ENCODE data around the gene DOK4.
"Not testable (repeated sequence)": the region's sequence is repeated elsewhere in the genome, so short reads cannot be mapped to it uniquely, and the experiment has no call there.

DOK4 gene

DNA sequence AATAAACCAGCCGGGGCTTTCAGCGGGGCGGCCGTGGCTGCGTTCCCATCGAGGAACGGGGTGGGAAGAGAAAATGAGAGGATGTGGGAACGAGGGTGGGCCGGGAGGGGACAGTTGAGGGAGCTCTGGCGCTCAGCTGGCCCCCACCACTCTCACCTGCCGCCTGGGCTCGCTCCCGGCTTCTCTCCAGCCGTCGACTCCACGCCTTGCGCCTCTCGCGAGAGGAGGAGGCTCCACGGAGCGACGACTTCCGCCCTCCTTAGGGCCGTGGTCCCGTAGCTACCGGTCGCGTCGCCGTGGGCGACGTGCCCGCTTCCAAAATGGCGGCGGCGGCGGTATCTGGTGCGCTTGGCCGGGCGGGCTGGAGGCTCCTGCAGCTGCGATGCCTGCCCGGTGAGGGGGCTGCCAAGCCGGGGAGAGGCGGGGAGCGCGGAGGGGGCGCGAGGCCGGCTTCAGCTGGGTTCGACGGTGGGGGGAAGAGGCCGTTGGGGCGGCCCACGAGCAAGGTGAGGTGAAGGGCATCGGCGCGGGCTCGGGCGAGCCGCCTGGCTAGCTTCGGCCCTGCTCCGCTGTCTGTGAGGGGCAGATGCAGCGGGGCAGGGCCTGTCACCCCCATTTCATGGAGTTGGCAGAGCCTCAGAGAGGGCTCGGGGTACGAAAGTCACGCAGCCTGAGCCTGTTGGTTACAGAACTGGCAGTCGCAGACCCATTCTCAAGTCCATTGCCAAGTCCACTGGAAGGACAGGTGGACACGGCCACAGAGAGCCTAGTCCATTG, 38.9 kb downstream of the DOK4 start, which contains the start of the genes CIAPIN1 and COQ9:
CIAPIN1 (minus strand) TSS at position 200 of the 777 bp plus-strand sequence. CDS start 6,457 bp downstream, outside the sequence.
COQ9 (plus strand) TSS at position 294 of the 777 bp plus-strand sequence; CDS start at position 321, 27 bp downstream.
- TF ChIP-seq, protein P1, sequence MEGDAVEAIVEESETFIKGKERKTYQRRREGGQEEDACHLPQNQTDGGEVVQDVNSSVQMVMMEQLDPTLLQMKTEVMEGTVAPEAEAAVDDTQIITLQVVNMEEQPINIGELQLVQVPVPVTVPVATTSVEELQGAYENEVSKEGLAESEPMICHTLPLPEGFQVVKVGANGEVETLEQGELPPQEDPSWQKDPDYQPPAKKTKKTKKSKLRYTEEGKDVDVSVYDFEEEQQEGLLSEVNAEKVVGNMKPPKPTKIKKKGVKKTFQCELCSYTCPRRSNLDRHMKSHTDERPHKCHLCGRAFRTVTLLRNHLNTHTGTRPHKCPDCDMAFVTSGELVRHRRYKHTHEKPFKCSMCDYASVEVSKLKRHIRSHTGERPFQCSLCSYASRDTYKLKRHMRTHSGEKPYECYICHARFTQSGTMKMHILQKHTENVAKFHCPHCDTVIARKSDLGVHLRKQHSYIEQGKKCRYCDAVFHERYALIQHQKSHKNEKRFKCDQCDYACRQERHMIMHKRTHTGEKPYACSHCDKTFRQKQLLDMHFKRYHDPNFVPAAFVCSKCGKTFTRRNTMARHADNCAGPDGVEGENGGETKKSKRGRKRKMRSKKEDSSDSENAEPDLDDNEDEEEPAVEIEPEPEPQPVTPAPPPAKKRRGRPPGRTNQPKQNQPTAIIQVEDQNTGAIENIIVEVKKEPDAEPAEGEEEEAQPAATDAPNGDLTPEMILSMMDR (IDR thresholded peaks at IDR 0.05; ENCODE audit: low read depth, low read length, missing control alignments): no peak
- H3K4me3 ChIP-seq (replicated peaks; ENCODE audit: low read depth, low read length): peak within 1 kb of the TSS; percentile 95
- DNase-seq (ENCODE audit: extremely low read depth, low read depth): peak; percentile 47

DNA sequence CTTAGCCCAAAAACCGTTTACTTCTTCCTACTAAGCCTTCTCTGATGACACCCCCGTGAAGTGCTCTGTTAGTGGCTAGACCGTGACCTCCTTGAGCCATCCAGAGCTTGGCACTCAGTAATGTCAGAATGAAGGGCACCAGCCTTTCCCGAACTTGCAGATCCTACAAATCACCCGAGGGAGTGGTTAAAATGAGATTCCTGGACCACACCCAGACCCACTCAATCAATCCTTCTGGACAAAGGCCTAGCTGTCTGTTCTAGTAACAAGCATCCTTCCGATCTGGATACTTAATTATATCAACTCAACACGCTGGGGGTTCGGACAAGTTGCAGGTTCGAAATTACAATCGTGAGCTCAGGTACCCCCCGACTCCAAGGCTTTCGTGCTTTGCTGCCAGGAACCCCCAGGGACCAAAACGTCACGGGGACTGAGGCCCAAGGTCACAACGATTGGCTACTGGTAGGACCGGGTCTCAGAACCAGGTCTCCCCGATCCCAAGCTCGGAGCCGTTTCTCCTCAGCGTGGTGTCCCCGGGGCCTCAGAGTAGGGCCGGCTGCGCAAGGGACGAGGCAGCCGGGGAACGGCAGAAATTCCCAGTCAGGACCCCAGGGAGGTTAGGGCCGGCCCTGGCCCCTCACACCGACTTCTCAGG, 39.6 kb downstream of the DOK4 start:
- TF ChIP-seq, protein P1 (IDR thresholded peaks at IDR 0.05; ENCODE audit: low read depth, low read length, missing control alignments): no peak
- DNase-seq (ENCODE audit: extremely low read depth, low read depth): no peak

DNA sequence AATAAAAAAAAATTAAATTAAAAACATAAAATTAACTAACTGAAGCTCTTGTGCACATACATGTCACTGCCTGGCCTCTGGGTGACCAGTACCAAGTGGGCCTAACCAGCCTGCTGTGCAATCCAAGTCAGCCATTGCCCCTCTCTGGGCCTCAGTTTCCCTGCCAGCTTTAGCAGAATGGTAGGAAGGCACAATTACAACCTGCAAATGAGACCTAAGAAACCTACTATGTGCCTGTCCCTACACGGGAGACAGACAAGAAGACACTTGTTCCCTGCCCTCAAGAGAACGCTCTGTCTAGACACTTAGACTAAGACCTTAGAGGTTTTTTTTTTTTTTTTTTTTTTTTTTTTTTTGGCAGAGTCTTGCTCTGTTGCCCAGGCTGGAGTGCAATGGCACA, 40.8 kb downstream of the DOK4 start:
- TF ChIP-seq, protein P1 (IDR thresholded peaks at IDR 0.05; ENCODE audit: low read depth, low read length, missing control alignments): no peak
- no peak for DNase-seq (ENCODE audit: extremely low read depth, low read depth)
- no peak overlapping the region for H3K4me3 ChIP-seq (replicated peaks; ENCODE audit: low read depth, low read length)

More for the DNA sequence above, 39.6 kb downstream of the DOK4 start:
- H3K4me3 ChIP-seq (replicated peaks; ENCODE audit: low read depth, low read length): peak overlapping the region; percentile 95

DNA sequence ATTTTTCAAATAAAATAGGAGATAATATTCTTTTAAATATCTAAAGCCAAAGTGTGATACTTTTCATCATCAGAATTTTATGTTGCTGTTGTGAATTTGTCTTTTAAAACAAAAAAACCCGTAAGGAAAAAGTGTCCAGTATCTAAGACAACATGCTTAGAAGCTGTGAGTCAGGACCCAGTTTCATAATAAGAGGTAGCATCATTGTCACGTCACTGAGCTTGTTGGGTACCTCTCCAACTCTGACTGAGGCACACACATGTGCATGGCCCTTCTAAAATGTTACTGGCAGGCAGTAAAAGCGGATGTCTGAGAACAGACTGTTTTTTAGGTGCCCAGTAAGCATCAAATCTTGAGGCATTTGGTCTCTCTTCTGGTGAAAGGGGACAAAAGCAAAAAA, 41.6 kb downstream of the DOK4 start:
- no peak overlapping the region for H3K4me3 ChIP-seq (replicated peaks; ENCODE audit: low read depth, low read length)
- no peak for DNase-seq (ENCODE audit: extremely low read depth, low read depth)
- TF ChIP-seq, protein P1 (IDR thresholded peaks at IDR 0.05; ENCODE audit: low read depth, low read length, missing control alignments): no peak

DNA sequence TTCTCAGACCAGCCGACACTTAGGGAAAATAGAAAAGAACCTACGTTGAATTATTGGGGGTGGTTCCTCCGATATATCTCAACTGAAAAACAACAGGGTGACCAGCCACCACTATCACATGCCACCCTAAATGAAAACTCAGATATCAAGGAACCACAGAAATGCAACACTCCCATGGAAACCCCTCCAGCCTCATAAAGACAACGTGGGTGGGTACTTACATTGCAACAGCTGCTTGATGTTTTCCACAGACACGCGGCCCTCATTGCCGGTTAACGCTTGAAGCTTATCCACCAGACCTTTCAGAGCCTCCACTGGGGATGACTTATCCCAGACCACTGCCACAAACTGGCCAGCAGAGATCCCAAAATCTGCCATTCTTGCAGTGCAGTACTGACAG, 45.7 kb downstream of the DOK4 start:
- H3K4me3 ChIP-seq (replicated peaks; ENCODE audit: low read depth, low read length); DNase-seq (ENCODE audit: extremely low read depth, low read depth): not testable (repeated sequence)

DNA sequence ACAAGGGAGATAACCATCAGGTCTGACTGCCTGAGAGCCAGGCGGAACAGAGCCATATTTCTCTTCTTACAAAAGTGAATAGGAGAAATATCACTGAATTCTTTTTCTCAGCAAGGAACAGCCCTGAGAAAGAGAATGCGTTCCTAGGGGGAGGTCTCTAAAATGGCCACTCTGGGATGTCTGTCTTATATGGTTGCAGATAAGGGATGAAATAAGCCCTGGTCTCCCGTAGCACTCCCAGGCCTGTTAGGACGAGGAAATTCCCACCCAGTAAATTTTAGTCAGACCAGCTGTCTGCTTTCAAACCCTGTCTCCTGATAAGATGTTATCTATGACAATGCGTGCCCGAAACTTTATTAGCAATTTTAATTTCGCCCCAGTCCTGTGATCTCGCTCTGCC, 46.3 kb downstream of the DOK4 start:
- not testable (repeated sequence) for H3K4me3 ChIP-seq (replicated peaks; ENCODE audit: low read depth, low read length); DNase-seq (ENCODE audit: extremely low read depth, low read depth)

DNA sequence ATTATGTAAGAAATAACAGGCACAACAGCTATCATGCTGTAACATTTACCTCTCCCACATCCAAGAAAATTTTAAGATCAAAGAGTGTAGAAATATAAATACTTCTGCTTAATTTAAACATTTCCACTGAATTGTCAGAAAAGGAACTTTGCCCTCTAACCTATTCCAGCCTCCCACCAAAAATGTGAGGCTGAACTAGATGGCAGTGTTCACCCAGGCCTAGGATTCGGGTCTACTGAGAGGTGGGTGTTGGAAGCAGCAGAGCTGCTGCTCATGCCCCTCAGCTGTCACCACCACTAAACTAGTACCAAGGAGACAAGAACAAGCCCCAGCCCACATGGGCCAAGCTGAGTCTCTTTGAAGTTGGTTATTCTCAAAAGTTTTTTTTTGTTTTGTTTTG, 50.5 kb downstream of the DOK4 start:
- DNase-seq (ENCODE audit: extremely low read depth, low read depth): no peak
- TF ChIP-seq, protein P1 (IDR thresholded peaks at IDR 0.05; ENCODE audit: low read depth, low read length, missing control alignments): no peak

More for the DNA sequence above, 50.5 kb downstream of the DOK4 start:
- no peak overlapping the region for H3K4me3 ChIP-seq (replicated peaks; ENCODE audit: low read depth, low read length)

Measured in HFF-Myc (cell line).